ENCODE results near the gene ZNF324B.

- TF ChIP-seq, protein P1, sequence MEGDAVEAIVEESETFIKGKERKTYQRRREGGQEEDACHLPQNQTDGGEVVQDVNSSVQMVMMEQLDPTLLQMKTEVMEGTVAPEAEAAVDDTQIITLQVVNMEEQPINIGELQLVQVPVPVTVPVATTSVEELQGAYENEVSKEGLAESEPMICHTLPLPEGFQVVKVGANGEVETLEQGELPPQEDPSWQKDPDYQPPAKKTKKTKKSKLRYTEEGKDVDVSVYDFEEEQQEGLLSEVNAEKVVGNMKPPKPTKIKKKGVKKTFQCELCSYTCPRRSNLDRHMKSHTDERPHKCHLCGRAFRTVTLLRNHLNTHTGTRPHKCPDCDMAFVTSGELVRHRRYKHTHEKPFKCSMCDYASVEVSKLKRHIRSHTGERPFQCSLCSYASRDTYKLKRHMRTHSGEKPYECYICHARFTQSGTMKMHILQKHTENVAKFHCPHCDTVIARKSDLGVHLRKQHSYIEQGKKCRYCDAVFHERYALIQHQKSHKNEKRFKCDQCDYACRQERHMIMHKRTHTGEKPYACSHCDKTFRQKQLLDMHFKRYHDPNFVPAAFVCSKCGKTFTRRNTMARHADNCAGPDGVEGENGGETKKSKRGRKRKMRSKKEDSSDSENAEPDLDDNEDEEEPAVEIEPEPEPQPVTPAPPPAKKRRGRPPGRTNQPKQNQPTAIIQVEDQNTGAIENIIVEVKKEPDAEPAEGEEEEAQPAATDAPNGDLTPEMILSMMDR (IDR thresholded peaks at IDR 0.05; ENCODE audit: extremely low read depth in 1 of 2, insufficient read depth in 1 of 2, low read depth in 1 of 2, low read length in 2 of 2), result no peak
- TF ChIP-seq MAX (IDR thresholded peaks at IDR 0.05; ENCODE audit: insufficient read depth, insufficient read length) (no peak), FOS (IDR thresholded peaks at IDR 0.05; ENCODE audit: borderline replicate concordance, insufficient read depth, low read length) (no peak), POLR2A (IDR thresholded peaks at IDR 0.05; ENCODE audit: low read depth, low read length) (no peak), EZH2 (IDR thresholded peaks at IDR 0.05; ENCODE audit: borderline replicate concordance, low read depth, low read length, severe bottlenecking) (no peak), POLR2AphosphoS5 (IDR thresholded peaks at IDR 0.05; ENCODE audit: insufficient read depth, low read depth, low read length) (no peak), GATA2 (IDR thresholded peaks at IDR 0.05; ENCODE audit: insufficient read depth, insufficient read length, low read depth, low read length) (no peak), MYC (IDR thresholded peaks at IDR 0.05; ENCODE audit: low read depth, low read length) (no peak), JUN (IDR thresholded peaks at IDR 0.05; ENCODE audit: borderline replicate concordance, insufficient read depth, insufficient read length, low read depth) (no peak)
Observed at GRCh38 chr19:58482372-58482771, 30.9 kb downstream of the ZNF324B start.
